HEK293T (cell line): Measurements from ENCODE around the gene ULK1.
A peak's percentile ranks its signal among the peaks of the same experiment; 100 is the strongest.

Experiments used
- CTCF ChIA-PET: fragments of 350-600 bp; formaldehyde crosslinking; extraction: SDS; loops from one replicate; lab custom pipeline; 2021; ENCODE audit warnings: antibody characterized with exemption, inconsistent platforms; lab: Yijun Ruan, JAX
- POLR2A ChIA-PET: fragments of 350-600 bp; formaldehyde crosslinking; extraction: SDS; loops from one replicate; lab custom pipeline; 2020; ENCODE audit warnings: antibody characterized with exemption, inconsistent platforms; lab: Yijun Ruan, JAX
- DNase-seq: peaks from one replicate; pipeline ENCODE4 v3.0.0; 2012; ENCODE audit warnings: mixed read lengths; ENCODE audit errors: extremely low spot score
- ARNT ChIP-seq: fragments of 450-650 bp; IDR thresholded peaks from 2 replicates; pipeline ENCODE4 v1.6.1; 2017; ENCODE audit warnings: mild to moderate bottlenecking
- BHLHE40 ChIP-seq: fragments of 450-650 bp; IDR thresholded peaks from 2 replicates; pipeline ENCODE4 v1.6.1; 2016; ENCODE audit warnings: mild to moderate bottlenecking, moderate library complexity, borderline replicate concordance
- CTBP1 ChIP-seq: fragments of 450-650 bp; IDR thresholded peaks from 2 replicates; pipeline ENCODE4 v1.6.1; 2016; ENCODE audit warnings: borderline replicate concordance
- ELF4 ChIP-seq: fragments of 450-650 bp; IDR thresholded peaks from 2 replicates; pipeline ENCODE4 v1.6.1; 2017; ENCODE audit warnings: antibody characterized with exemption
- FOXA1 ChIP-seq: fragments of 450-650 bp; IDR thresholded peaks from 2 replicates; pipeline ENCODE4 v1.6.1; 2016; ENCODE audit warnings: mild to moderate bottlenecking
- FOXK2 ChIP-seq: fragments of 450-650 bp; IDR thresholded peaks from 2 replicates; pipeline ENCODE4 v1.6.1; 2016; ENCODE audit warnings: mild to moderate bottlenecking
- FOXM1 ChIP-seq: fragments of 450-650 bp; IDR thresholded peaks from 2 replicates; pipeline ENCODE4 v1.6.1; 2017; ENCODE audit warnings: mild to moderate bottlenecking, borderline replicate concordance
- HDGF ChIP-seq: fragments of 450-650 bp; IDR thresholded peaks from 2 replicates; pipeline ENCODE4 v1.6.1; 2017; ENCODE audit warnings: antibody characterized with exemption, borderline replicate concordance
- L3MBTL2 ChIP-seq: fragments of 450-650 bp; conservative IDR thresholded peaks from 2 replicates; pipeline ENCODE4 v1.6.1; 2016; ENCODE audit warnings: mild to moderate bottlenecking
- LEF1 ChIP-seq: fragments of 450-650 bp; IDR thresholded peaks from 2 replicates; pipeline ENCODE4 v1.6.1; 2017; ENCODE audit warnings: mild to moderate bottlenecking, borderline replicate concordance
- NFRKB ChIP-seq: fragments of 450-650 bp; IDR thresholded peaks from 2 replicates; pipeline ENCODE4 v1.6.1; 2016; ENCODE audit warnings: mild to moderate bottlenecking, moderate library complexity
- SP1 ChIP-seq: fragments of 450-650 bp; IDR thresholded peaks from 2 replicates; pipeline ENCODE4 v1.6.1; 2017
- SUZ12 ChIP-seq: fragments of 450-650 bp; IDR thresholded peaks from 2 replicates; pipeline ENCODE4 v1.6.1; 2016; ENCODE audit warnings: mild to moderate bottlenecking
- TARDBP ChIP-seq: fragments of 450-650 bp; IDR thresholded peaks from 2 replicates; pipeline ENCODE4 v1.6.1; 2016
- ZNF384 ChIP-seq: fragments of 450-650 bp; IDR thresholded peaks from 2 replicates; pipeline ENCODE4 v1.6.1; 2016
- TF ChIP-seq, protein P1 (sequence below): fragments of 450-650 bp; IDR thresholded peaks from 2 replicates; pipeline ENCODE4 v1.6.1; 2016

ULK1 gene

GRCh38 chr12:131916306-131917138 is 22.1 kb downstream of the ULK1 start:
- TF ChIP-seq, protein P1, sequence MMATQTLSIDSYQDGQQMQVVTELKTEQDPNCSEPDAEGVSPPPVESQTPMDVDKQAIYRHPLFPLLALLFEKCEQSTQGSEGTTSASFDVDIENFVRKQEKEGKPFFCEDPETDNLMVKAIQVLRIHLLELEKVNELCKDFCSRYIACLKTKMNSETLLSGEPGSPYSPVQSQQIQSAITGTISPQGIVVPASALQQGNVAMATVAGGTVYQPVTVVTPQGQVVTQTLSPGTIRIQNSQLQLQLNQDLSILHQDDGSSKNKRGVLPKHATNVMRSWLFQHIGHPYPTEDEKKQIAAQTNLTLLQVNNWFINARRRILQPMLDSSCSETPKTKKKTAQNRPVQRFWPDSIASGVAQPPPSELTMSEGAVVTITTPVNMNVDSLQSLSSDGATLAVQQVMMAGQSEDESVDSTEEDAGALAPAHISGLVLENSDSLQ, result no peak
- no peak for TF ChIP-seq LEF1
- no peak for TF ChIP-seq SP1
- TF ChIP-seq FOXA1, result no peak
- no peak for TF ChIP-seq FOXM1
- no peak for TF ChIP-seq BHLHE40
- TF ChIP-seq SUZ12, result no peak
- no peak for TF ChIP-seq ZNF384
- no peak for TF ChIP-seq NFRKB
- TF ChIP-seq ELF4, result no peak
- no peak for TF ChIP-seq ARNT
- no peak for TF ChIP-seq TARDBP
- TF ChIP-seq FOXK2, result no peak
- TF ChIP-seq CTBP1, result no peak
- no peak for TF ChIP-seq HDGF
- TF ChIP-seq L3MBTL2, result no peak
- DNase-seq, result peak; percentile 41
- POLR2A ChIA-PET, result no interaction called here
- CTCF ChIA-PET, result no interaction called here

GRCh38 chr12:131917139-131917710 is 22.8 kb downstream of the ULK1 start:
- TF ChIP-seq FOXM1 (no peak), SP1 (no peak), L3MBTL2 (no peak), FOXA1 (no peak), FOXK2 (no peak), HDGF (no peak), ZNF384 (no peak), NFRKB (no peak), ARNT (no peak), SUZ12 (no peak), LEF1 (no peak), ELF4 (no peak), CTBP1 (no peak), BHLHE40 (no peak), TARDBP (no peak)
- TF ChIP-seq, protein P1, result no peak
- POLR2A ChIA-PET, result no interaction called here
- CTCF ChIA-PET, result no interaction called here
- DNase-seq, result no peak

DNA sequence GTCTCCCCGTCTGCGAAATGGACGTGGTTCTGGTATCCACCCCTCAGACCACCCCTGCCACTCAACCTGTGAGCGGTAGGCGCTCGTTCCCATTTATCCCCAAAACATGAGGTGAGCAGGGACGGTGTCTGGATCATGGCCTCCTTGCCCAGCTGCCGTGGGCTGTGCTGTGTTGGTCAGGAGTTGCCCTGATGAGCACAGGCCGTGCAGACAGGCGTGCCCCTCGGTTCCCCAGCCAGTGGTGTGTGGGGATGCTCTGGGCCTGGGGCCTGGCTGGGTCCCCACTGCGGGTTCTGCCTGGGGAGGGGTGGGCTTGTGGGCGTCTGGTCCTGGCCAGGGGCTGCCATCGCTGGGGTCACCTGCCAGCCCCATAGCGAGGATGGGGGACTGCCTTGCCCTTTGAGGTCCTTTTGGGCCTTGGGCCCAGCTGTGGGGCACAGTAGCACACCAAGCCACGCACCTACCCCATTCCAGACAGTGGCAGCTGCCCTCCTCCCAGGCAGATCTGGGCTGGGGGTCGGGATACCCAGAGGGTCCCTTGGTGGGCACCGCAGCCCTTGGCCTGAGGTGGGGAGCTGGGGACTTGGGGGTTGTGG is 23.4 kb downstream of the ULK1 start:
- TF ChIP-seq TARDBP, result no peak
- no peak for TF ChIP-seq FOXA1
- no peak for TF ChIP-seq HDGF
- TF ChIP-seq, protein P1, result no peak
- no peak for TF ChIP-seq ELF4
- TF ChIP-seq FOXM1, result no peak
- no peak for TF ChIP-seq LEF1
- TF ChIP-seq SP1, result no peak
- no peak for TF ChIP-seq CTBP1
- no peak for TF ChIP-seq L3MBTL2
- TF ChIP-seq ARNT, result no peak
- no peak for TF ChIP-seq FOXK2
- no peak for TF ChIP-seq NFRKB
- no peak for TF ChIP-seq SUZ12
- POLR2A ChIA-PET, result no interaction called here
- CTCF ChIA-PET, result no interaction called here
- DNase-seq, result no peak

GRCh38 chr12:131918311-131919050 is 24.1 kb downstream of the ULK1 start:
- CTCF ChIA-PET, result no interaction called here
- DNase-seq, result no peak
- POLR2A ChIA-PET, result no interaction called here
- TF ChIP-seq BHLHE40, result no peak
- no peak for TF ChIP-seq HDGF
- no peak for TF ChIP-seq LEF1
- TF ChIP-seq SP1, result no peak
- TF ChIP-seq ELF4, result no peak
- no peak for TF ChIP-seq FOXA1
- no peak for TF ChIP-seq NFRKB
- TF ChIP-seq ZNF384, result no peak
- no peak for TF ChIP-seq TARDBP

GRCh38 chr12:131919051-131919347 is 24.6 kb downstream of the ULK1 start:
- TF ChIP-seq LEF1, result no peak
- no peak for TF ChIP-seq L3MBTL2
- no peak for TF ChIP-seq FOXK2
- TF ChIP-seq ELF4, result no peak
- TF ChIP-seq TARDBP, result no peak
- TF ChIP-seq CTBP1, result no peak
- no peak for DNase-seq
- ChIA-PET CTCF (no interaction called here), POLR2A (no interaction called here)
